Measurements from ENCODE around the gene STPG1.

DNA sequence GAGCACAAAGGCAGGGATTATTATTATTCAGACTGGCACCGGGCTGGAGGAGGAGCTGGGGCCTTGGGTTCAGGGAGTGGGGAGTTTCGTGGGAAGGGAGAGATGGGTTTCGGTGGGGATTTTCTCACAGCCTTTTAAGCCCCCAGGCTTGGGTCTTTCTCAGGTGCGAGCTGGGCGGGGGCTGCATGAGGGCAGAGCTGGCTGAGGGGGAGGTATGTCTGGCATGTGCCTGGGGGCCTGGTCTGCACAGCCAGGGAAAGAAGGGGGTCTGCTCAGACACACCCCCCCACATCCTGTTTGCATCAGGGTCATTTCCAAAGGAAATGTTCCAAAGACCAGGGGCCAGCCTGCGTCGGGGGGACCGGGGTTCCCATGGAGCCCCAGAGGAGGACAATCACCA, 72.8 kb downstream of the STPG1 start:
- no peak for TF ChIP-seq POLR2A (IDR thresholded peaks at IDR 0.05; ENCODE audit: low read length)
- TF ChIP-seq, protein P1, sequence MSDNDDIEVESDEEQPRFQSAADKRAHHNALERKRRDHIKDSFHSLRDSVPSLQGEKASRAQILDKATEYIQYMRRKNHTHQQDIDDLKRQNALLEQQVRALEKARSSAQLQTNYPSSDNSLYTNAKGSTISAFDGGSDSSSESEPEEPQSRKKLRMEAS (IDR thresholded peaks at IDR 0.05), result no peak
- no peak for TF ChIP-seq MAFK (IDR thresholded peaks at IDR 0.05; ENCODE audit: partially characterized antibody)
- TF ChIP-seq SREBF2 (IDR thresholded peaks at IDR 0.05), result no peak
- TF ChIP-seq, protein P2, sequence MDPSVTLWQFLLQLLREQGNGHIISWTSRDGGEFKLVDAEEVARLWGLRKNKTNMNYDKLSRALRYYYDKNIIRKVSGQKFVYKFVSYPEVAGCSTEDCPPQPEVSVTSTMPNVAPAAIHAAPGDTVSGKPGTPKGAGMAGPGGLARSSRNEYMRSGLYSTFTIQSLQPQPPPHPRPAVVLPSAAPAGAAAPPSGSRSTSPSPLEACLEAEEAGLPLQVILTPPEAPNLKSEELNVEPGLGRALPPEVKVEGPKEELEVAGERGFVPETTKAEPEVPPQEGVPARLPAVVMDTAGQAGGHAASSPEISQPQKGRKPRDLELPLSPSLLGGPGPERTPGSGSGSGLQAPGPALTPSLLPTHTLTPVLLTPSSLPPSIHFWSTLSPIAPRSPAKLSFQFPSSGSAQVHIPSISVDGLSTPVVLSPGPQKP (IDR thresholded peaks at IDR 0.05; ENCODE audit: low read depth, low read length), result no peak
- TF ChIP-seq, protein P3, sequence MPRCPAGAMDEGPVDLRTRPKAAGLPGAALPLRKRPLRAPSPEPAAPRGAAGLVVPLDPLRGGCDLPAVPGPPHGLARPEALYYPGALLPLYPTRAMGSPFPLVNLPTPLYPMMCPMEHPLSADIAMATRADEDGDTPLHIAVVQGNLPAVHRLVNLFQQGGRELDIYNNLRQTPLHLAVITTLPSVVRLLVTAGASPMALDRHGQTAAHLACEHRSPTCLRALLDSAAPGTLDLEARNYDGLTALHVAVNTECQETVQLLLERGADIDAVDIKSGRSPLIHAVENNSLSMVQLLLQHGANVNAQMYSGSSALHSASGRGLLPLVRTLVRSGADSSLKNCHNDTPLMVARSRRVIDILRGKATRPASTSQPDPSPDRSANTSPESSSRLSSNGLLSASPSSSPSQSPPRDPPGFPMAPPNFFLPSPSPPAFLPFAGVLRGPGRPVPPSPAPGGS (IDR thresholded peaks at IDR 0.05), result no peak
- TF ChIP-seq HDAC2 (IDR thresholded peaks at IDR 0.05), result no peak

Data from A549 (cell line).